Testis (tissue), 3 donors: Measurements from ENCODE around the gene ELMOD1. TPM values are rescaled to one million over a fixed set of nuclear protein-coding genes. Genes with fewer than 3 reads are reported as not detected.

Source experiments
- DNase-seq: peaks from one replicate; pipeline ENCODE4 v3.0.0-alpha.2; 2019
- H3K27ac ChIP-seq, 2 donors: fragments of 200-600 bp; sonication (generic); one replicate each; pipeline ENCODE4 v1.5.1; 2019
- H3K27me3 ChIP-seq: fragments of 200-600 bp; sonication (generic); one replicate; pipeline ENCODE4 v1.5.1; 2019
- H3K36me3 ChIP-seq: fragments of 200-600 bp; sonication (generic); one replicate; pipeline ENCODE4 v1.5.1; 2017; ENCODE audit warnings: low read depth; ENCODE audit errors: missing control alignments
- H3K4me1 ChIP-seq: fragments of 200-600 bp; sonication (generic); one replicate; pipeline ENCODE4 v1.5.1; 2019
- H3K4me3 ChIP-seq, 2 donors: fragments of 200-600 bp; sonication (generic); one replicate each; pipeline ENCODE4 v1.5.1; 2017 to 2019
- H3K9me3 ChIP-seq: fragments of 200-600 bp; sonication (generic); one replicate; pipeline ENCODE4 v1.5.1; 2017
- CTCF ChIP-seq, 3 experiments: fragments of 450-650 bp in 2 of 3; fragments of 200-600 bp in 1 of 3; sonication (generic) in 1 of 3; IDR thresholded peaks; one replicate each; pipeline ENCODE4 v1.5.1; 2016 to 2019; ENCODE audit warnings: antibody characterized with exemption in 3 of 3, mild to moderate bottlenecking in 2 of 3, moderate library complexity in 1 of 3
- POLR2A ChIP-seq: fragments of 450-650 bp; IDR thresholded peaks from one replicate; pipeline ENCODE4 v1.6.1; 2017; ENCODE audit warnings: antibody characterized with exemption, mild to moderate bottlenecking, moderate library complexity
- WGBS, 2 donors: methylation state at CpG; one replicate each; pipeline ENCODE4 v1.1.5; 2018; 5-methylcytosine and 5-hydroxymethylcytosine counted together
- intact Hi-C: fragments of 100-400 bp; cut with DNase I; formaldehyde crosslinking; loops from one replicate; pipeline ENCODE4 v1.15.1; 2023; ENCODE audit warnings: low total_unique reads
- polyA plus RNA-seq: library from polyadenylated mRNA; stranded (reverse); fragments of 350-450 nt; fragmentation: Illumina TruSeq; extraction: RNeasy Lipid Tissue Mini Kit (QIAGEN cat#74804); gene quantifications from one replicate; pipeline ENCODE4 v1.2.3, GENCODE V29; 2014; ENCODE audit warnings: low read depth, low replicate concordance; ENCODE audit not compliant: insufficient read depth
- total RNA-seq, 2 donors: library from RNA; depleted of rRNA; stranded (reverse); fragments of >200 nt; gene quantifications; one replicate each; pipeline ENCODE4 v1.2.3, GENCODE V29; 2016

ELMOD1 gene
- total and polyA plus RNA-seq, 3 donors from 2014 or later, result 5.6 to 11.1 (median 8.7) TPM

GRCh38 chr11:107711861-107712755, 121.2 kb downstream of the ELMOD1 start, which contains the start of gene SLN:
SLN (minus strand) TSS chr11:107712056.
- TF ChIP-seq POLR2A, result no peak
- TF ChIP-seq CTCF (IDR thresholded peaks at IDR 0.05), result no peak
- H3K36me3 ChIP-seq, result no peaks in the 10 kb centered on the region
- no peak within 1 kb of the TSS for H3K27ac ChIP-seq
- no peak within 1 kb of the TSS for H3K4me3 ChIP-seq
- no peak for DNase-seq
- intact Hi-C loops, result no loop called here
- no peaks in the 10 kb centered on the region for H3K9me3 ChIP-seq
- H3K27me3 ChIP-seq, result no peaks in the 10 kb centered on the region
- 54 to 67% methylated on average over 12 of the region's 12 CpGs for WGBS, 2 donors
- no peaks in the 10 kb centered on the region for H3K4me1 ChIP-seq

GRCh38 chr11:107713009-107713408, 122.1 kb downstream of the ELMOD1 start:
- DNase-seq, result no peak
- 57 to 63% methylated on average over 3 of the region's 3 CpGs for WGBS, 2 donors
- Histone ChIP-seq H3K36me3 (no peaks in the 10 kb centered on the region), H3K4me3 (no peak overlapping the region), H3K27ac (no peak overlapping the region), H3K9me3 (no peaks in the 10 kb centered on the region), H3K4me1 (no peaks in the 10 kb centered on the region), H3K27me3 (no peaks in the 10 kb centered on the region)
- intact Hi-C loops, result no loop called here
- TF ChIP-seq CTCF (IDR thresholded peaks at IDR 0.05) (no peak), POLR2A (no peak)

Other genes with a start within 250 kb of the ELMOD1 start
- gene CWF19L2, start 133.3 kb upstream of the ELMOD1 start, total RNA-seq, result 10 to 100 TPM; 22.9 to 26.0 TPM
- 3.7 TPM for gene CWF19L2, start 133.3 kb upstream of the ELMOD1 start, polyA plus RNA-seq
- 10 to 100 TPM in 1 of 2 donors, 1 to 10 TPM in 1; 7.8 to 12.1 TPM for gene ALKBH8, start 25.4 kb upstream of the ELMOD1 start, total RNA-seq
- 5.3 TPM for gene ALKBH8, start 25.4 kb upstream of the ELMOD1 start, polyA plus RNA-seq
- not detected for gene SLN, start 120.9 kb downstream of the ELMOD1 start, total RNA-seq
- 31.6 TPM for gene SLN, start 120.9 kb downstream of the ELMOD1 start, polyA plus RNA-seq